HG02678 (cell line): Measurements from ENCODE around the gene SART3.
"Not testable (repeated sequence)": the region's sequence is repeated elsewhere in the genome, so short reads cannot be mapped to it uniquely, and the experiment has no call there.

Source experiments
- ATAC-seq: cut with Tn5 transposase; IDR thresholded peaks from one replicate; pipeline ENCODE4 v1.9.1; 2021; ENCODE audit warnings: mild to moderate bottlenecking, moderate library complexity; ENCODE audit not compliant: unreplicated experiment

SART3 gene

GRCh38 chr12:108498136-108498535 lies 62.8 kb downstream of the SART3 start:
- ATAC-seq, result no peak

DNA sequence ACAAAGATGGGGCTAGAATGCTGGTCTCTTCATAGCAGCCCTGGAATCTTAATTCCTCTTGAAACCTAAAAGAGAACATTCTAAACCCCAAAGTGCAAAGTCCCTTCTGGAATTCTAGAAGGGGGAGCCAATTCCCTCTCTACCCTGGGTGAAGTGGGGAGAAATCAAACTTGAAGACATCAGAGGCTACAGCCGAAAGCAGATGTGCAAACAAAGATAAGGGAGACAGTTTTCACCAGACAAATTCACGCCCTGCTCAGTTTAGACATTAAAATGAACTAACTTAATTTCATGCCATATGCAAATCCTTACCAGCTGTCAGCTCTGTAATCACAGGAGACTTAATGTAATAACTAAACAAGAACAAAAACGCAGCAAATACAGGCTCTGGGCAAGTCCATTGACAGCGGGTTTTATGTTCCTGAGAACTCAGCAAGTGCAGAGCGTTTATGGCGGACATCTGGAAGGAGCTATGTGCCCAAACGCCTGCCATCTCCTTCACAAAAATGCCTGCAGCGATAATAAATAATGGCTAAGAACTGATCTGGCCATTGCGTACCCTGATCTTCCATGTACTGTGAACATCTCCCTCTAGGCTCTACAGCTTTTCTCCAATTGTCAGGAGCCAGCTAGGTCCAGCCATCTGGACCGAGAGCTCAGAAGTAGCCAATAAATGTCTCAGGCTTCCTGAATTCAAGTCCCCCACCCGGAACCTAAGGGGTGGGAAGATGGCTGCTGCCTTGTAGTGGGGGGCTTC lies 65.0 kb downstream of the SART3 start:
- no peak for ATAC-seq

DNA sequence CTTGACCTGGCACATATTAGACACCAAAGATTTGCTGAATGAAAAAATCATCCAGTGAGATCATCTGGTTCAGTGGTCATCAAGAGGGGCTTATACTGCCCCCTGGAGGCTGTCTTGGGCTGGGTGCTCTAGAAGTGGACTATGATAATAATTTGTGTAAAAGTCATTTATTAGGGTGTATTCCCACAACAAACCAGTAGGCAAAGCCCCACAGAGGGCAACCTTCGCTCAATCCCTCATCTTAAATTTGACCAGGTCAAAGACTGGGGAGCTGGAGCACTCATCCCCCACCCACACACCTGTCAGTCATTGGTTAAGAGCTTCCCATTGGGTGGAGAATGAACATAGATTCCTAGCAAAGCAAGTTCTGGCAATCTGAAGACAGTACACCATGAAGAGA lies 65.9 kb downstream of the SART3 start:
- no peak for ATAC-seq

- ATAC-seq, result no peak
Measured at GRCh38 chr12:108491256-108491655, 69.7 kb downstream of the SART3 start.

DNA sequence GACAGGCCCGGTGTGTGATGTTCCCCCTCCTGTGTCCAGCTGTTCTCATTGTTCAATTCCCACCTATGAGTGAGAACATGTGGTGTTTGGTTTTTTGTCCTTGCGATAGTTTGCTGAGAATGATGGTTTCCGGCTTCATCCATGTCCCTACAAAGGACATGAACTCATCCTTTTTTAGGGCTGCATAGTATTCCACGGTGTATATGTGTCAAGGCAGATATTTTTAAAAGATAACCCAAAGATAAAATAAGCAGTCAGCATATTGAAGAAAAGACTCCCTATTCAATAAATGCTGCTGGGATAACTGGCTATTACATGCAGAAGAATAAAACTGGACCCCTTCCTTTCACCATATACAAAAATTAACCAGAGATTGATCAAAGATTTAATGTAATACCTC lies 73.9 kb downstream of the SART3 start:
- ATAC-seq, result not testable (repeated sequence)

- not testable (repeated sequence) for ATAC-seq
Measured at GRCh38 chr12:108485371-108485770, 75.6 kb downstream of the SART3 start.

- no peak for ATAC-seq
Measured at GRCh38 chr12:108484845-108485244, 76.1 kb downstream of the SART3 start.

DNA sequence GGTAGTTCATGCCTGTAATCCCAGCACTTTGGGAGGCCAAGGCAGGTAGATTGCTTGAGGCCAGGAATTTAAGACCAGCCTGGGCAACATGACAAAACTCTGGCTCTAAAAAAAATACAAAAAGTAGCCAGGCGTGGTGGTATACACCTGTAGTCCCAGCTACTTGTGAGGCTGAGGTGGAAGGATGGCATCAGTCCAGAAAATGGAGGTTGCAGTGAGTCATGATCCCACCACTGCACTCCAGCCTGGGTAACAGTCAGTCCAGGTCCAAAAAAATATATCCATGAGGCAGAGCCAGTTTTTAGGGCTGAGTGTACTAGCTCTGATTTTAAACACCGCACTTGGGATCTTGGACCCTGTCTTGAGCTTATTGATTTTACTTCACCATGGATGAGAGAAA lies 76.5 kb downstream of the SART3 start:
- ATAC-seq, result no peak

DNA sequence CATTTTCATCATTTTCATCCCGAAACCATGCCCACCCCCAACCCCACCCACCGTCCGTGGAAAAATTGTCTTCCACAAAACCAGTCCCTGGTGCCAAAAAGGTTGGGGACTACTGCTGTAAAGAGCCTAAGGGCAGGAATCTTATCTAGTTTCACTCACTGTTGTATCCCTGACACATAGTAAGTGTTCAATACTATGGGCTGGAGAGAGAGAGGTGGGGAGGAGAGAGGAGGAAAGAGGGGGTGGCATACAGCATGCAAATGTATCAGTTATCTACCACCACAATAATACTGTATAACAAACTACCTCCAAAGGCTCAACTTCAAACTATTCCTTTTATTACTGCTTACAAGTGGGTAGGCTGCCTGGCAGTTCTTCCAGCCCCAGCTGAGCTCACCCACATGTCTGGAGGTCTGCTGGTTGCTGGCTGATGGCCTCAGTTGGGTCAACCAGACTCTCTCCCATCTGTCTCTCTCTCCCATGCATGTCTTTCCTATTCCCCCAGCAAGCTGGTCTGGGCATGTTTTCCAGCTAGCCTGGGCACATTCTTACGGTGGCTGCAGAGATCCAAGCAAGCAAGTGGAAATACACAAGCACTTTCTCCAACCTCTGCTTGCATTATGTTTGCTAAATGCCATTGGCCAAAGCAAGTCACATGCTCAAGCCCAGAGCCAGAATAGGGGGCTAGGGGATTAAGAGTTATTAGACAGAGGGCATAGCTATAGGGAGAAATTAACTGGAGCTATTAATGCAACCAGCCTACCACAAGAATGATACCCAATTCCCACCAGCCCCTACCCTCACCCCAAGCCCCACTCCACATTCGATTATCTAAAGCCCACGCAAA lies 77.5 kb downstream of the SART3 start:
- no peak for ATAC-seq

DNA sequence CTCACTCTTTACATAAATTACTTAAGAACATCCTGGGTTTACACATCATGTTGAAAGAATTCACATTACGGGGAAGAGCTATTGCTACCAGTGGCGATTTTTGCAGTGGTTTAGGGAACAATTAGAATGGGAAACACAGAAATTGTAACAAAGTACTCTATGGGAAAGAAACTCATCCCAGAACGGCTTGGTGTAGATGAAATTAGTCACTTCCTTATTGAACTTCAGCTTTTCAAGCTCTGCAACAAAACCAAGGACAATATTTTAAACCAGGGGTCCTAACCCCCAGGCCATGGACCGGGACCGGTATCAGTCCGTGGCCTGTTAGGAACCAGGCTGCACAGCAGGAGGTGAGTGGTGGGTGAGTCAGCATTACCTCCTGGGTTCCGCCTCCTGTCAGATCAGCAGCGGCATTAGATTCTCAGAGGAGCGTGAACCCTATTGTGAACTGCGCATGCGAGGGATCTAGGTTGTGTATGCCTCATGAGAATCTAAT lies 78.2 kb downstream of the SART3 start:
- ATAC-seq, result no peak

GRCh38 chr12:108479364-108480070 lies 81.5 kb downstream of the SART3 start:
- ATAC-seq, result no peak

DNA sequence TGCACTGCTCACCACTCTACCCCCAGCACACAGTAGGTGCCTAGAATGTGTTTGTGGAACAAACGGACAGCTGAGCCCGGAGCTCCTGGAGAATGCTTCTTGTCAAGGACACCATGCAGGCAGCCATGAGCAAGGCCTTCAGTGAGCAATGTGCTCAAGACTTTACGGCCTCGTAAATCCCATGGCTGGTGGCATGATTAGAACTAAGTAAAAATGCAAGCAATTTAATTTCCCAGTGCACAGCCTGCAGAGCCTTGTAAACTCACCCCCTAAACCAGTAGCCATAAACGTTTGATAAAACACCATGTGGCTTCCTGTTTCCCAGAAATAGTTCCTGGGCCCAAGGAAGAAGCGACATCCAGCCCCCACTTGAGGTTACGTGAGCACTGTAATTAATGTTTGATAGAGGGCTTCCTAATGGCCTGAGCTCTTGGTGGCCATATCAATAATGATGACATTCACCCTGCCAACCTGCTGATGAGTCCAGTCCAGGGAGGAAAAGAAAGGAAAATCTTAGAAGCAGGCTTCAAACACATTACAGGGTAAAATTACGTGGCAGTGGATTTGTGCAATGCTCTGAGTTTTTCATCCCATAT lies 82.3 kb downstream of the SART3 start:
- no peak for ATAC-seq

DNA sequence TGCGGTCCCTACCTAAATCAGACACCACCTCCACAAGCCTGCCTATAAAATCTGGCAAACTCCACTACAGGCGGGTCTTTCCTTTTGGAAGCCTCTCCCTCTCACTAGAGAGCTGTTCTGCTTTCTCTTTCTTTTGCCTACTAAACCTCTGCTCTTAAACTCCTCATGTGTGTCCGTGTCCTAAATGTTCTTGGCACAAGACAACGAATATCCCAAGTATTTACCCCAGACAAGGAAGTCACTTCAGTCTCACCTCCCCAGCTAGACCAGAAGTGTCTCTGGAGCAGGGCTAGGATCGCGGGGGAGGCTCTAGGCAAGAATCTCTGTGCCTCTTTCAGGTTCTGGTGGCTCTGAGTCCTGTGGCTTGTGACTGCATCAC lies 83.1 kb downstream of the SART3 start:
- ATAC-seq, result no peak

DNA sequence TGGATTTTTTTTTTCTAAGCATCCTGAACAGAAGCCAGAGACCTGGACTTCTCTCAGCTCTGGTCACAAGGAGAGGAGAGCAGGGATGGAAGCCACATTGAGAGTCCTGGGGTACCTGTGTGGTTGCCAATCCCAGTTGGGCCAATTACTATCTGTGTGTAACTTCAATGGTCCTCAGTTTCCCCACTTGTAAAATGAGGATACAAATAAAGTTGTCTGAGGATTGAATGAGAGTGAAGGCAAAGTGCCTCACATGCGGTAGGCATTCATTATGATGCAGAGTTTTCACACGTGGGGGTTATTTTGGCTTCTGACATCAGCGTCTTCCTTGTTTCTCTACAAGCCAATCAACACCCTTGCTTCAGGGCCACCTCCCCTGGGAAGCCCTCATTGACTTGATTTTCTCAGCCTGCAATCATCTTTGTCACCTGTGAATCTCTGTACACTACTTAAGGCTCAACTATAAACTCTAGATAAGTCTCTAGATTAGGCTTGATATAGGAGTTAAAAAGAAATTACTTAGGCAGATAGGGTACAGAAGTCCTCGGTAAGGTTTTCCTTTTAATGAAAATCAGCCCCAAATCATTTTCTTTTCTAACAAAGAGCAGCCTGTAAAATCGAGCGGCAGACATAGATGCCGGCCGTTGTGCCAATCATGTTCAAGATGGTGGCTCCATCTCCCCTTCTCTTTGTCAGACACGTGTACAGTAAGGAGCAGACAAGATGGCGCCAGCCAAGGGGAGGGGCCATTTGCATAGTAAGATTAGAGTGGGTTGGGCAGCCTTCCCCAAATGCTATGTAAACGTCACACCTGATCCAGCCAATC lies 83.7 kb downstream of the SART3 start:
- ATAC-seq, result no peak

DNA sequence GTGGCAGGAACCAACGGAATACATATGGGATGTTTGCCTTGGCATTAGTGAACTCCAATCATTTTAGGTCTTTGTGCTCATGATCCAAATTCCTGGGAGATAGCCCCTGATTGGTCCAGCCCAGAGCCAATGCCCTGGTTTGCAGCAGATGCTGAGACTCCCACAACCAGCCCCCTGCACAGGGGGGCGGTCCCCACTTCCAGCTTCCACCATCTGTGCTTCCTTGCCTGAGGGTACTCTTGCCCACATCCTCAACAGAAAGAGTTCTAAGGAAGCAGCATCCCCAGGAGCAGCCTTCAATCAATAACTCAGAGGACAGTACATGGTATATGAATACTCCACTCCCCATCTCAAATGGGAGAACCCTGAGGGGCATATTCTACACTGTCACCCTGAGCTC lies 85.6 kb downstream of the SART3 start:
- no peak for ATAC-seq

- ATAC-seq, result no peak
Measured at GRCh38 chr12:108473400-108474055, 87.4 kb downstream of the SART3 start.
